ENCODE results near the gene TFAP2E. TPM values are rescaled to one million over a fixed set of nuclear protein-coding genes. Genes with fewer than 3 reads are reported as not detected.

Gene TFAP2E
- total RNA-seq, 4 donors from 2014 or later: 0.22 to 1.5 (median 0.57) TPM; not detected in 1

Other genes with a start within 250 kb of the TFAP2E start
- 10 to 100 TPM; 35.9 to 77.6 (median 61.8) TPM for gene KIAA0319L, start 15.9 kb upstream of the TFAP2E start, total RNA-seq
- gene NCDN, start 15.5 kb upstream of the TFAP2E start, total RNA-seq: 10 to 100 TPM in 1 of 4 donors, 1 to 10 TPM in 3; 6.3 to 10.5 (median 7.9) TPM
- 10 to 100 TPM; 26.9 to 42.7 (median 30.0) TPM for gene PSMB2, start 68.2 kb downstream of the TFAP2E start, total RNA-seq
- gene C1orf216, start 145.6 kb downstream of the TFAP2E start, total RNA-seq: 10 to 100 TPM in 3 of 4 donors, 1 to 10 TPM in 1; 6.4 to 14.8 (median 12.5) TPM
- 1 to 10 TPM in 1 of 4 donors, under 1 TPM in 3; 0.33 to 1.9 (median 0.50) TPM for gene CLSPN, start 196.7 kb downstream of the TFAP2E start, total RNA-seq
- 10 to 100 TPM; 18.1 to 23.6 (median 18.7) TPM for gene AGO4, start 234.7 kb downstream of the TFAP2E start, total RNA-seq

All from subcutaneous adipose tissue (tissue), 4 donors.